ENCODE data around the gene SART3.

Gene SART3

DNA sequence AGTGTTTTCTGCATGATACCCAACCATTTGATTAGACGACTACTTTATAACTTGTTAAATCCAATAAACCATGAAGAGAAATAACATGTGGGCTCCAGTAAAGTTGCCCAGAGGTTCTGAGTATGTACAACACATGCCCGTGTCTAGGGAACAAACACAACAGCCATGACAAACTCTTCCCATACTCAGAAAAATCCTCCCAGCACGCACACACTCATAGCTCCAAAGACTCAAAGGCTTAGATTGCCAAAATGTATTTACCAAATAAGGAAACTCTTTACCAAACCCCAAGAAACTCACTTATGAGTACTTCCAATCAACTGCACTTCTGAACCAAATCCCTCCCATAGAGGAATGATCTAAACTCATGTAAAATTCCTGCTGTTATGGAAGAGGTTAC lies 17.3 kb downstream of the SART3 start:
- H3K4me1 ChIP-seq (ENCODE audit: control insufficient read depth, insufficient read depth, low read length, poor library complexity, severe bottlenecking), result no peaks in the 10 kb centered on the region
- H3K36me3 ChIP-seq (ENCODE audit: control insufficient read depth, insufficient read depth, low read length), result peaks cover 61% of the 10 kb centered on the region
- H3K27me3 ChIP-seq (replicated peaks; ENCODE audit: control insufficient read depth, insufficient read depth, low read length, poor library complexity, severe bottlenecking), result no peaks in the 10 kb centered on the region
- no peak overlapping the region for H3K4me3 ChIP-seq (ENCODE audit: insufficient read depth, low read depth, low read length, poor library complexity, severe bottlenecking)
- no peak overlapping the region for H3K27ac ChIP-seq (ENCODE audit: insufficient read depth, low read length, poor library complexity, severe bottlenecking)
- DNase-seq, result no peak
- no peaks in the 10 kb centered on the region for H3K9me3 ChIP-seq (ENCODE audit: control insufficient read depth, low read length)

DNA sequence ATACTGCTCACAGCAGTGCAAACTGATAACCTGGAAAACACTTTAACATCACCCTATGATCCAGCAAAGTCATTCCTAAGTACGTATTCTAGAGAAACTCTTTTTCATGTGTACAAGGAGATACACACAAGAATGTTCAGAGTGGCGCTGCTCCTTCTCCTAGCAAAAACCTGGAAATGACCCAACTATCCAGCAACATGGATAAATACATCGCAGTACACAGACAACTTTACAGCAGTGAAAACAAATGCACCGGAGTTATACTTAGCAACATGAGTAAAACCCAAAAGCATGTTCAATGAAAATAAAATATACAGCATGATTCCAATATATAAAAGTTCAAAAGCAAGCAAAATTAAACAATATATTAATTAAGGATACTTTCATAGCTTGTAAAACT lies 18.7 kb downstream of the SART3 start:
- no peak overlapping the region for H3K27ac ChIP-seq (ENCODE audit: insufficient read depth, low read length, poor library complexity, severe bottlenecking)
- H3K27me3 ChIP-seq (replicated peaks; ENCODE audit: control insufficient read depth, insufficient read depth, low read length, poor library complexity, severe bottlenecking), result no peaks in the 10 kb centered on the region
- H3K36me3 ChIP-seq (ENCODE audit: control insufficient read depth, insufficient read depth, low read length), result peaks cover 62% of the 10 kb centered on the region
- no peaks in the 10 kb centered on the region for H3K4me1 ChIP-seq (ENCODE audit: control insufficient read depth, insufficient read depth, low read length, poor library complexity, severe bottlenecking)
- no peak overlapping the region for H3K4me3 ChIP-seq (ENCODE audit: insufficient read depth, low read depth, low read length, poor library complexity, severe bottlenecking)
- DNase-seq, result no peak
- H3K9me3 ChIP-seq (ENCODE audit: control insufficient read depth, low read length), result no peaks in the 10 kb centered on the region

DNA sequence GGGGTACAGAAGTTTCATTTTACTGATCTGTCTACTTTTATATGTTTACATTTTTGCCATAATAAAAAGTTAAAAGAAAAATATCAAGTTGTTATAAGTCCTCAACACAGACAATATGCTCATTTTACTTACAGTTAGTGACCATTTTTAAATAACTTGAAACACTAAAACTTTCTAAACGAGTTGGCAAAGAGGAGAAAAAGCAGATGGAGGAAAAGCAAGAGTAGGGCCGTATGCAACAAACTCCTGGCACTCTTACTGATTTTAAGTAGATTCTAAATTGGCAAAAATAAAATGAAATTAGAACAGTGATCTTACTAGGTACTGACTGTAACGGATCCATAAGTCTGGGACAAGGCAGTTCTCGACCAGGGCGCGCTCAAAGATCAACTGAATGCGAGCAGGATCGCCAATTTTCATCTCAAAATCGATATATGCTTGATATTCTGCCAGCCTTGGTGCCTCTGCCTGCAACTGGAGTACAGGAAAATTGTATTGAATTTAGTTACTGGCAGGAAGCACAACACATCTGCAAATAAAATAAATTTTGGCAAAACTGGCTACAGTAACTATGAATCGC lies 22.3 kb downstream of the SART3 start:
- peaks cover 65% of the 10 kb centered on the region for H3K36me3 ChIP-seq (ENCODE audit: control insufficient read depth, insufficient read depth, low read length)
- H3K27ac ChIP-seq (ENCODE audit: insufficient read depth, low read length, poor library complexity, severe bottlenecking), result no peak overlapping the region
- no peaks in the 10 kb centered on the region for H3K4me1 ChIP-seq (ENCODE audit: control insufficient read depth, insufficient read depth, low read length, poor library complexity, severe bottlenecking)
- no peak for DNase-seq
- no peak overlapping the region for H3K4me3 ChIP-seq (ENCODE audit: insufficient read depth, low read depth, low read length, poor library complexity, severe bottlenecking)
- H3K9me3 ChIP-seq (ENCODE audit: control insufficient read depth, low read length), result no peaks in the 10 kb centered on the region
- no peaks in the 10 kb centered on the region for H3K27me3 ChIP-seq (replicated peaks; ENCODE audit: control insufficient read depth, insufficient read depth, low read length, poor library complexity, severe bottlenecking)

DNA sequence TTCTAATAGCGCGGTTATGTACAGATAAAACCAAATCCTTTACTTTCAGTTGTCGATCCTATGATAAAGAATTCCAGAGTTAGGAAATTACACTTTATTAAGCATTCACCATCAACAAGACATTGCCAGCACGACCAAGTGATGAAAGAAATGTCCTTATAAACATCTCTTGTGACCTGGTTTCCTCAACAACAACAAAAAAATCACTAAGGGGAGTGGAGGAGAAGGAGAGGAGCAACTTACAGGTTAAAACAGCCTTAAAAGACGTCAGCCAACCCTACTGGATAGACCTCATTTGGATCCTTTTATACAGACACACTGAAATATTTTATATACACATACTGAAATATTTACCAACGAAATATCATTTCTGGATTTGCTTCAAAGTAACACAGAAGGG lies 22.8 kb downstream of the SART3 start:
- DNase-seq, result no peak
- Histone ChIP-seq H3K27ac (ENCODE audit: insufficient read depth, low read length, poor library complexity, severe bottlenecking) (no peak overlapping the region), H3K27me3 (replicated peaks; ENCODE audit: control insufficient read depth, insufficient read depth, low read length, poor library complexity, severe bottlenecking) (no peaks in the 10 kb centered on the region), H3K4me3 (ENCODE audit: insufficient read depth, low read depth, low read length, poor library complexity, severe bottlenecking) (no peak overlapping the region), H3K4me1 (ENCODE audit: control insufficient read depth, insufficient read depth, low read length, poor library complexity, severe bottlenecking) (no peaks in the 10 kb centered on the region), H3K36me3 (ENCODE audit: control insufficient read depth, insufficient read depth, low read length) (peaks cover 65% of the 10 kb centered on the region), H3K9me3 (ENCODE audit: control insufficient read depth, low read length) (no peaks in the 10 kb centered on the region)

DNA sequence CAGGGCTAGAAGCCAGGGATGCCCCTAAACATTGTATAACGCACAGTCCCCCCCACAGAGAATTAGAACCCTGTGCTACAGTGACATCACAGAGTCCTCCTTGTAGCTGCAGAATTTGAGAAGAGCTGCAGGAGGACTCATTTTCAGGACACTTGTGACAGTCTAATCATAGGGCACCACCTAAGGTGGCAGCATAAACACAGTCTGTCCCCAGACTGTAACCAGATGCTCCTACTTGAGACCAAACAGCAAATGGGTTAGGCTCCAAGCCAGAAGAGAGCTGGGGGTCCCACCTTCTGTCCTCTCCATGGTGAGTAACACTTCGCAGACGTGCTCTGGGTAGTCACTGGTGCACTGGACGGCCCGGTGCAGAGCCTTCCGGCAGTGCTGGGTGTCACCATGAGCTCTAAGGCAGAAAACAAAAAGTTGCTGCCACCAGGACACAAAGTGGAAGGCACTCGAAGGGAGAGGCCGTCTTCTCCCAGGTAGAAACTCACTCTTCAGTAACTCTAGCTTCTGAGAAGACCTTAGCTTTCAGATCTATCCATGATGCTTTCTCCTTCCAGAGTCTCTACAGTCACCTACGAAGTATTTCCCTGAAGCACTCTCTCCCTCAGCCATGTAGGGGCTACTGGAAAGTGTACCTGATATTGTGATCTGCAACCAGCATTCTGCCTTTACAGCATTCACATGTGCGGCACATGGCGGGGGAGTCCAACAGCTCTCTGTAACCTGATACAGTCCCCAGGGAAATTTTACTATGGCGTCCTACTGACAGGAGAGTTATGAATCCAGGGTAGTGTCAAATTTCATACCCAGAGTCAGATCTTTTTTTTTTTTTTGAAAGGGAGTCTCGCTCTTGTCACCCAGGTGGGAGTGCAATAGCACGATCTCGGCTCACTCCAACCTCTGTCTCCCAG lies 28.8 kb downstream of the SART3 start:
- no peak overlapping the region for H3K4me3 ChIP-seq (ENCODE audit: insufficient read depth, low read depth, low read length, poor library complexity, severe bottlenecking)
- no peaks in the 10 kb centered on the region for H3K27me3 ChIP-seq (replicated peaks; ENCODE audit: control insufficient read depth, insufficient read depth, low read length, poor library complexity, severe bottlenecking)
- DNase-seq, result no peak
- H3K27ac ChIP-seq (ENCODE audit: insufficient read depth, low read length, poor library complexity, severe bottlenecking), result no peak overlapping the region
- H3K4me1 ChIP-seq (ENCODE audit: control insufficient read depth, insufficient read depth, low read length, poor library complexity, severe bottlenecking), result no peaks in the 10 kb centered on the region
- H3K9me3 ChIP-seq (ENCODE audit: control insufficient read depth, low read length), result no peaks in the 10 kb centered on the region
- peaks cover 95% of the 10 kb centered on the region for H3K36me3 ChIP-seq (ENCODE audit: control insufficient read depth, insufficient read depth, low read length)

DNA sequence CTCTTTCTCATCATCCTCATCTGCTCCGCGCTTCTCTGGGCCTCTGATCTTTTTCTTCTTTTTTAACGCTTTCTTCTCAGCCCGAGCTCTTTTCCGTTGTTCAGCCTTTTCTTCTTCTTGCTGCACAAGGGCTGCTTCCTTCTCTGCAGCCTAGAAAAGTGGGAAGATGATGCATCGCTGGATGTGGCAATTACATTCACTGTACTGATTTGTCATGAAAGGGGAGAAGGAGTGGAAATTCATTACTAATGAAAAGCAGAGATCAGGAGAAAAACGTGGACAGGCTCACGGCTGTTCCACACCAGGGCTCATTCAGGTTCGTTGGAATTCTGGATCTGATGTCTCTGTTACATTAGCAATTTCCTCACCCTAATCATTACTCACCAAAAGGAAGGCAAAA lies 30.8 kb downstream of the SART3 start:
- Histone ChIP-seq H3K4me3 (ENCODE audit: insufficient read depth, low read depth, low read length, poor library complexity, severe bottlenecking) (no peak overlapping the region), H3K36me3 (ENCODE audit: control insufficient read depth, insufficient read depth, low read length) (peaks cover 95% of the 10 kb centered on the region), H3K9me3 (ENCODE audit: control insufficient read depth, low read length) (no peaks in the 10 kb centered on the region), H3K27me3 (replicated peaks; ENCODE audit: control insufficient read depth, insufficient read depth, low read length, poor library complexity, severe bottlenecking) (no peaks in the 10 kb centered on the region), H3K27ac (ENCODE audit: insufficient read depth, low read length, poor library complexity, severe bottlenecking) (no peak overlapping the region), H3K4me1 (ENCODE audit: control insufficient read depth, insufficient read depth, low read length, poor library complexity, severe bottlenecking) (no peaks in the 10 kb centered on the region)
- DNase-seq, result no peak

DNA sequence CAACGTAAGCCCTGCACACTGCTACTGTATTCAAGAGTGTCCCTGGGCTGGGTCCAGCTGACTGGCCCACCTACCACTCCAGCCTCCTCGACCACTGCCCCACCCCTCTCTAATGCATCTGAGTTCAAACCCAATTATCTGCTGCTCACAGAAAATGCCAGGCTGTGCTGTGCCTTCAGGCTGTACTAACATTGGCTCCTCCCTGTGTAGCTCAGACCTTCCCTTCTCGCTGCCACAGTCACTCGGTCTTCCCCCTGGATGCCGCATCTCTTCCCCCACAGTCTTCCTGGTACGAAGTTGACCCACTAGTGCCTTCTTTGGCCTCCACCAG lies 33.8 kb downstream of the SART3 start:
- H3K4me1 ChIP-seq (ENCODE audit: control insufficient read depth, insufficient read depth, low read length, poor library complexity, severe bottlenecking), result no peaks in the 10 kb centered on the region
- no peak for DNase-seq
- no peak overlapping the region for H3K27ac ChIP-seq (ENCODE audit: insufficient read depth, low read length, poor library complexity, severe bottlenecking)
- peaks cover 98% of the 10 kb centered on the region for H3K36me3 ChIP-seq (ENCODE audit: control insufficient read depth, insufficient read depth, low read length)
- H3K27me3 ChIP-seq (replicated peaks; ENCODE audit: control insufficient read depth, insufficient read depth, low read length, poor library complexity, severe bottlenecking), result no peaks in the 10 kb centered on the region
- no peak overlapping the region for H3K4me3 ChIP-seq (ENCODE audit: insufficient read depth, low read depth, low read length, poor library complexity, severe bottlenecking)
- no peaks in the 10 kb centered on the region for H3K9me3 ChIP-seq (ENCODE audit: control insufficient read depth, low read length)

DNA sequence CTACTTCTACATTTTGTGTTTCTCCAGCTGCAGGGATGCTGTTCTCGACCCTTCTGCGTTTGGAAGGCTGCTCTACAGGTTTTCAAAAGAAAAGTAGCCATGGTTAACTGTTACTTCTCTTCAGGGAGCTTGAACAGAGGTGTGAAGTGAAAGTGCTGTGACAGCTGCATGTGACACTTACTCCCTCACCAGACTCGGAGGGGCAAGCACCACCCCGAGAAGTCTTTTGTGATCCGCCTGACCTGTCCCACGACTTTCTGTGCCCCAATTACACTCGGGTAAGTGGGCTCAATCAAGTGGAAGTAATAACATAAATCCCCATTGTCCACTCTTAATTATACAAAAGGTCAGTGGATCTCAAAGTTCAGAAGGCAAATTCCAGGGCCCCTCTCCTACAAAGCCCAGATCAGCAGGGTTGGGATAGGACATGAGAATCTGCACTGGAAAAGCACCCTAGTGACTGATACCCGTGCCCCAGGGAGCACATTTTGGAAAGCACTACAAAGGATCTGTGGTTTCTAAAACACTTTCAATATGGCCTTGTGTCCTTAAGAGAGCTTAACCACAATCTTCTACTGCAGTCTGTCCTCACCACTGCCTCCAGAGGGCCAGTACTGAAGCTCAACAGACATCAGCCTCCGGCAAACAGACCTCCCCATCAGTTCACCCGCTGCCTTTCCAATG lies 34.3 kb downstream of the SART3 start:
- Histone ChIP-seq H3K27ac (ENCODE audit: insufficient read depth, low read length, poor library complexity, severe bottlenecking) (no peak overlapping the region), H3K36me3 (ENCODE audit: control insufficient read depth, insufficient read depth, low read length) (peaks cover 96% of the 10 kb centered on the region), H3K27me3 (replicated peaks; ENCODE audit: control insufficient read depth, insufficient read depth, low read length, poor library complexity, severe bottlenecking) (no peaks in the 10 kb centered on the region), H3K9me3 (ENCODE audit: control insufficient read depth, low read length) (no peaks in the 10 kb centered on the region), H3K4me1 (ENCODE audit: control insufficient read depth, insufficient read depth, low read length, poor library complexity, severe bottlenecking) (no peaks in the 10 kb centered on the region), H3K4me3 (ENCODE audit: insufficient read depth, low read depth, low read length, poor library complexity, severe bottlenecking) (no peak overlapping the region)
- DNase-seq, result no peak

DNA sequence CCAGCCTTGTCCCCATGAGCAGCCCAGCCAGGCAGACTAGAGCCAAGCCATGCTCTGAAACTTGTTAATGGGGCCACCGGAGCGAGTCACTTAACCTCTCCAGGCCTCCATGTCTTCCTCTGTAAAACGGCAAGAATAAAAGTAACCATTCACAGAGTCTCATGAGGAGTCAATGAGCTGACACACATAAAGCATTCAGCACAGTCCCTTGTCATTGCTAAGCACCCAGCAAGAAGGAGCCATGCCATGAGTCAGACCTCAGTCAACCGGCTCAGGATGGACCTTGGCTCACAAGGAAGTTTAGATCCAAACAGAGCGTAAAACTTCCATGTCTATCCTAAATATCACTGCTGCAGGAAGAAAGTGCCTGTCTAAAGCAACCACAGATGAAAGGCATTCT lies 35.3 kb downstream of the SART3 start:
- Histone ChIP-seq H3K36me3 (ENCODE audit: control insufficient read depth, insufficient read depth, low read length) (peaks cover 96% of the 10 kb centered on the region), H3K4me1 (ENCODE audit: control insufficient read depth, insufficient read depth, low read length, poor library complexity, severe bottlenecking) (no peaks in the 10 kb centered on the region), H3K27ac (ENCODE audit: insufficient read depth, low read length, poor library complexity, severe bottlenecking) (no peak overlapping the region), H3K9me3 (ENCODE audit: control insufficient read depth, low read length) (no peaks in the 10 kb centered on the region), H3K4me3 (ENCODE audit: insufficient read depth, low read depth, low read length, poor library complexity, severe bottlenecking) (no peak overlapping the region), H3K27me3 (replicated peaks; ENCODE audit: control insufficient read depth, insufficient read depth, low read length, poor library complexity, severe bottlenecking) (no peaks in the 10 kb centered on the region)
- DNase-seq, result no peak

DNA sequence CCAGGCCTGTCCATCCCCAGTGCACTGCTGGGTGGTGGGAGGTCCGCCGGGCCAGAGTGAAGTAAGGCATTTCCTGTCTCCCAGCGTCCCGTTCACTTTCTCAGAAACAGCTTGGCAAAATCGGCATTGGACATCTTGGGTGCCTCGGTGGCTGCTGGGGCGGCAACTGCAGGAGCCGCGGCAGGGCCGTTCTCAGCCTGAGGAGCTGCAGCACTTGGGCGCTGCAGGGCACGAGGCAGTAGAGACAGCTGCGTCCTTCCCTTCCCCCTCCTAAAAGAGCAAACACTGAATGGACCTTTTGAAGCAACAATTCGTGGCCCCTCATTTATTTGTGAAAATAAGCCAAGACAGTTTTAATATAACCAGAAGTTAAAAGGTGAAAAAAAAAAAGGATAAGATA lies 37.6 kb downstream of the SART3 start:
- no peak overlapping the region for H3K4me3 ChIP-seq (ENCODE audit: insufficient read depth, low read depth, low read length, poor library complexity, severe bottlenecking)

More for the DNA sequence above, 37.6 kb downstream of the SART3 start:
- no peak for DNase-seq
- Histone ChIP-seq H3K9me3 (ENCODE audit: control insufficient read depth, low read length) (no peaks in the 10 kb centered on the region), H3K36me3 (ENCODE audit: control insufficient read depth, insufficient read depth, low read length) (peaks cover 88% of the 10 kb centered on the region), H3K27ac (ENCODE audit: insufficient read depth, low read length, poor library complexity, severe bottlenecking) (no peak overlapping the region), H3K4me1 (ENCODE audit: control insufficient read depth, insufficient read depth, low read length, poor library complexity, severe bottlenecking) (no peaks in the 10 kb centered on the region), H3K27me3 (replicated peaks; ENCODE audit: control insufficient read depth, insufficient read depth, low read length, poor library complexity, severe bottlenecking) (no peaks in the 10 kb centered on the region)
